Esophagus squamous epithelium (tissue), 5 donors: Measurements from ENCODE around the gene ZNF202. TPM values are rescaled to one million over a fixed set of nuclear protein-coding genes. Genes with fewer than 3 reads are reported as not detected.

ENCODE experiments used
- DNase-seq: peaks from one replicate; lab custom pipeline; 2025; lab: John Stamatoyannopoulos, UW
- H3K27ac ChIP-seq, 4 donors: fragments of 200-600 bp; sonication (generic); one replicate each; pipeline ENCODE4 v1.5.1; 2016 to 2019; ENCODE audit warnings: mild to moderate bottlenecking in 1 of 4
- H3K27me3 ChIP-seq, 4 donors: fragments of 200-600 bp; sonication (generic); 1 replicate in 3 of 4; 2 replicates in 1 of 4; pipeline versions ENCODE4 v1.5.1 to v1.6.0; 2017 to 2021; ENCODE audit warnings: antibody characterized with exemption in 1 of 4
- H3K36me3 ChIP-seq, 3 donors: fragments of 200-600 bp; sonication (generic); one replicate each; pipeline ENCODE4 v1.5.1; 2016 to 2019
- H3K4me1 ChIP-seq, 3 donors: fragments of 200-600 bp; sonication (generic); one replicate each; pipeline ENCODE4 v1.5.1; 2017 to 2019
- H3K4me3 ChIP-seq, 4 donors: fragments of 200-600 bp; sonication (generic); 1 replicate in 3 of 4; 2 replicates in 1 of 4; pipeline ENCODE4 v1.5.1; 2016 to 2019; ENCODE audit warnings: mild to moderate bottlenecking in 2 of 4, moderate library complexity in 1 of 4
- H3K9me3 ChIP-seq, 3 donors: fragments of 200-600 bp; sonication (generic); one replicate each; pipeline ENCODE4 v1.5.1; 2016 to 2019
- POLR2A ChIP-seq, 4 donors: fragments of 450-650 bp; IDR thresholded peaks; one replicate each; pipeline ENCODE4 v1.6.1; 2017; ENCODE audit warnings: antibody characterized with exemption in 4 of 4, mild to moderate bottlenecking in 4 of 4, moderate library complexity in 3 of 4
- WGBS, 2 donors: methylation state at CpG; one replicate each; pipeline ENCODE4 v1.1.5; 2018; 5-methylcytosine and 5-hydroxymethylcytosine counted together
- intact Hi-C: fragments of 100-400 bp; cut with DNase I; formaldehyde crosslinking; loops from one replicate; pipeline ENCODE4 v1.15.0; 2022
- total RNA-seq, 4 donors: library from RNA; depleted of rRNA; stranded (reverse); fragments of >200 nt; gene quantifications; one replicate each; pipeline ENCODE4 v1.1.0, GENCODE V29; 2016
- TF ChIP-seq, protein P1 (sequence below), 6 experiments: fragments of 450-650 bp in 4 of 6; fragments of 200-600 bp in 2 of 6; sonication (generic) in 2 of 6; IDR thresholded peaks; one replicate each; pipeline ENCODE4 v1.5.1; 2016 to 2019; ENCODE audit warnings: antibody characterized with exemption in 6 of 6, mild to moderate bottlenecking in 4 of 6, moderate library complexity in 4 of 6
- donor health status: DM: yes; HTN: yes; CAD: no.

The ZNF202 gene
- total RNA-seq, 4 donors from 2014 or later = 2.6 to 6.5 (median 4.6) TPM

DNA sequence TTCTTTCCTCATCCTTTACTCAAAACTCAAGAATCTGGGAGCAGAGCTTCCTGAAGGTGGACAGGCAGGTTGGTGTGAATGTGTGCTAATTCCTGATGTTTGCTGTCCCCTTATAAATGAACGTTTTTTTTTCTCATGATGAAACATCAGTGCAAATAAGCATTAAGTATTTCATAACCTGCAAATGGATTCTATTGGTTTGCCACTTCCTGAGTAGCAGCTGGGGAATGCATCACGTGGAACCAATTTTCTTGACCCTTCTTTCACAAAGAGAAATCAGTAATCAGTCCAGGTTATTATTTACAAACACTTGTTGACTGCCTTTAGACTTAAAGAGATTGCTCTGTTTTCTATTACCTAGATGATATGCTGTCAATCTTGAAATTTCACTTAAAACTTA, 46.9 kb downstream of the ZNF202 start:
- intact Hi-C loops = no loop called here
- no peak overlapping the region for H3K27ac ChIP-seq
- DNase-seq = no peak
- 32 to 42% methylated on average over 2 of the region's 2 CpGs for WGBS, 2 donors
- H3K27me3 ChIP-seq = peaks cover 0 to 53% (median 1%) of the 10 kb centered on the region in 4 donors
- H3K4me1 ChIP-seq = no peaks in the 10 kb centered on the region
- TF ChIP-seq, protein P1, sequence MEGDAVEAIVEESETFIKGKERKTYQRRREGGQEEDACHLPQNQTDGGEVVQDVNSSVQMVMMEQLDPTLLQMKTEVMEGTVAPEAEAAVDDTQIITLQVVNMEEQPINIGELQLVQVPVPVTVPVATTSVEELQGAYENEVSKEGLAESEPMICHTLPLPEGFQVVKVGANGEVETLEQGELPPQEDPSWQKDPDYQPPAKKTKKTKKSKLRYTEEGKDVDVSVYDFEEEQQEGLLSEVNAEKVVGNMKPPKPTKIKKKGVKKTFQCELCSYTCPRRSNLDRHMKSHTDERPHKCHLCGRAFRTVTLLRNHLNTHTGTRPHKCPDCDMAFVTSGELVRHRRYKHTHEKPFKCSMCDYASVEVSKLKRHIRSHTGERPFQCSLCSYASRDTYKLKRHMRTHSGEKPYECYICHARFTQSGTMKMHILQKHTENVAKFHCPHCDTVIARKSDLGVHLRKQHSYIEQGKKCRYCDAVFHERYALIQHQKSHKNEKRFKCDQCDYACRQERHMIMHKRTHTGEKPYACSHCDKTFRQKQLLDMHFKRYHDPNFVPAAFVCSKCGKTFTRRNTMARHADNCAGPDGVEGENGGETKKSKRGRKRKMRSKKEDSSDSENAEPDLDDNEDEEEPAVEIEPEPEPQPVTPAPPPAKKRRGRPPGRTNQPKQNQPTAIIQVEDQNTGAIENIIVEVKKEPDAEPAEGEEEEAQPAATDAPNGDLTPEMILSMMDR (IDR thresholded peaks at IDR 0.05) = no peak
- TF ChIP-seq POLR2A (IDR thresholded peaks at IDR 0.05) = no peak
- no peak overlapping the region for H3K4me3 ChIP-seq
- no peaks in the 10 kb centered on the region for H3K9me3 ChIP-seq
- no peaks in the 10 kb centered on the region for H3K36me3 ChIP-seq

DNA sequence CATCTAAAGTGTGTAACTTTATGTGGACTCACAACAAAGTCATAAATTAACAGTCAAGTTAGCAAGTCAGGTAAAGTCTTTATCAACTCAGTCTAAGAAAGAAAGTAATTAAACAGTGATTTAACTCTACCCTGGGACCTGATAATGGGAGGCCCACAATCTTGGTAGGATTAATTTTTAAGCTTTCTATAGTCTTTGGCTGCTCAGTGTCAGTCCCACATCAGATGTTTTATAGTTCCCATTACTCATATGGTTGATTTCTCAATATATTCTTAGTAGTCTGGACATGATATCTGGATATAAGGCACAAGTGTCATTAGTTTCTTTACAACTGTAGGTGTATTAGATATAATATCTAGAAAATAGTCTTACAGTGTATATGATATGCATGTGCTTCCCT, 48.5 kb downstream of the ZNF202 start:
- Histone ChIP-seq H3K27me3 (peaks cover 0 to 58% (median 1%) of the 10 kb centered on the region in 4 donors), H3K36me3 (no peaks in the 10 kb centered on the region), H3K4me1 (no peaks in the 10 kb centered on the region), H3K27ac (no peak overlapping the region), H3K4me3 (no peak overlapping the region), H3K9me3 (no peaks in the 10 kb centered on the region)
- DNase-seq = no peak
- TF ChIP-seq, protein P1 (IDR thresholded peaks at IDR 0.05) = no peak
- TF ChIP-seq POLR2A (IDR thresholded peaks at IDR 0.05) = no peak
- intact Hi-C loops = no loop called here

DNA sequence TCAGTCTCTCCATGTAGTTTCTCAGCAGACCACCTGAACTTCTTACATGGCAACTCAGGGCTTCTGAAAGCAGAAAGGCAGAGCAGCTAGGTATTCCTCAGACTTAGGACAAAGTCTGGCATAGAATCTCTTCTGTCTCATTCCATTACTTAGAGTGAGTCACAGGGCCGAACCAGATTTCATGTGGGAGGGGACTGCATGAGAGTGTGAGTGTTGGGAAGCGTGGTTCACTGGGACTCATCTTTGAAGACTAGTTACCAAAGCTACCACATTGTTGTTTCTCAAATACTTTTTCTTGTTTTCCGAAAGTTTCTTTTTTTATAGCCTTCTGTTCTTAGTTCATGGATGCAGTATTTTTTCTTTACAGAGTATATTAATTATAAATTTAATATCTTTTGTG, 51.0 kb downstream of the ZNF202 start:
- Histone ChIP-seq H3K27me3 (peaks cover 0 to 48% (median 1%) of the 10 kb centered on the region in 4 donors), H3K27ac (no peak overlapping the region), H3K36me3 (no peaks in the 10 kb centered on the region), H3K4me1 (no peaks in the 10 kb centered on the region), H3K4me3 (no peak overlapping the region), H3K9me3 (no peaks in the 10 kb centered on the region)
- intact Hi-C loops = no loop called here
- WGBS, 2 donors = 42 to 59% methylated on average over 3 of the region's 3 CpGs
- TF ChIP-seq, protein P1 (IDR thresholded peaks at IDR 0.05) = no peak
- no peak for TF ChIP-seq POLR2A (IDR thresholded peaks at IDR 0.05)
- DNase-seq = no peak

DNA sequence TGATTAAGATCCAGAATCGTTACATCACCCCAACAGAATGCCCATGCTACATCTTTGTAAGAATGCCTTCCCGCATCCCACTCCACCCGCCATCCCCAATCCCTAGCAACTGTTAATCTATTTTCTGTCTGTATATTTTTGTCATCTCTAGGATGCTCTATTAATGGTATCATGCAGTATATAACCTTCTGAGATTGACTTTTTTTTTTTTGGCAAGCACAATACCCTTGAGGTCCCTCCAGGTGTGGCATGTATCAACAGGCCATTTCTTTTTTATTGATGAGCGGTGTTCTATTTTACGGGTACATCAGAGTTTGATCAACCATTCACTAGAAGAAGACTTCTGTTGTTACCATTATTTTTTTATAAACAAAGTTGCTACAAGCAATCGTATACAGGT, 56.9 kb downstream of the ZNF202 start:
- no peaks in the 10 kb centered on the region for H3K4me1 ChIP-seq
- no peak for DNase-seq
- H3K27me3 ChIP-seq = peaks cover 0 to 24% (median 0%) of the 10 kb centered on the region in 4 donors
- TF ChIP-seq, protein P1 (IDR thresholded peaks at IDR 0.05) = no peak
- no peak for TF ChIP-seq POLR2A (IDR thresholded peaks at IDR 0.05)
- H3K4me3 ChIP-seq = no peak overlapping the region
- 76 to 82% methylated on average over 6 of the region's 6 CpGs for WGBS, 2 donors
- no peaks in the 10 kb centered on the region for H3K36me3 ChIP-seq
- no peak overlapping the region for H3K27ac ChIP-seq
- no peaks in the 10 kb centered on the region for H3K9me3 ChIP-seq
- intact Hi-C loops = no loop called here

DNA sequence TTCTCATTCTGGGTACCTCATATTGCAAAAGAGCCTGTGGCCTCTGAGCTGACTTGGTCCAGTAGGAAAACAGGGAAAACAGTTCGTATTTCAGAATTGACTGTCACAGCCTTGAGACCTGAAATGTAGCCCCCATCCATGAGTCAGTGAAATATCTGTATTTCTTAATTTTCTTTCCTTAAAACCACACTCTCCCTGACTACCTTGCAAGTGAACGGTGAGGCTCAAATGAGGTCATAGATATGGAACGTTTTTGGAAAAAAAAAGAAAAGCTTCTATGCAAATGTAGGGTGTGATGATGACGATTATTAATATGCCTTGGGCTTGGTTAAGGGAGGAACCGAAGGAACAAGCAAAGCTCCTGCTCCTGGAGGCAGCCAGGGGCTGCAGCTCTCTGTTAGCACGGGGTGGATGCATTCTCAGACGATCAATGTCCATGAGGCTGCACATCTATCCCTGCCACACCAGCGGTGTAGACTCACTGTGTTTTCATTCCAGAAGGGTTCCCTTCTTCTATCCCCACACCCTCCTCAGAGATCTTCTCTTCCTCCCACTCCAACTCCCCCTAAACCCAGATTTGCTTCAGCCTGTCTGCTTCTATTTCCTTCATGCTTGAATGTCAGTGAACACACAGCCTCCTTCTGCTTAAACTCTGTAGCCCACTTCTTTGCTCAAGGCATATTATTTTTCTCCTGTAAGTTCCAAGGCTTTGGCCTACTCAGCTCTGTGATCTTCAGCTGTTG, 57.9 kb downstream of the ZNF202 start:
- DNase-seq = no peak
- H3K4me3 ChIP-seq = no peak overlapping the region
- H3K4me1 ChIP-seq = no peaks in the 10 kb centered on the region
- H3K36me3 ChIP-seq = no peaks in the 10 kb centered on the region
- intact Hi-C loops = no loop called here
- 32 to 38% methylated on average over 8 of the region's 8 CpGs for WGBS, 2 donors
- H3K9me3 ChIP-seq = no peaks in the 10 kb centered on the region
- no peak overlapping the region for H3K27ac ChIP-seq
- no peak for TF ChIP-seq POLR2A (IDR thresholded peaks at IDR 0.05)
- TF ChIP-seq, protein P1 (IDR thresholded peaks at IDR 0.05) = no peak
- peaks cover 0 to 18% (median 0%) of the 10 kb centered on the region in 4 donors for H3K27me3 ChIP-seq
